Panc1 (cell line): ENCODE data around the gene SNRPA.

Experiments
- POLR2AphosphoS5 ChIP-seq: IDR thresholded peaks from 2 replicates; pipeline ENCODE4 v1.6.1; 2012; ENCODE audit warnings: mild to moderate bottlenecking, low read depth, low read length, moderate library complexity
- SIN3A ChIP-seq: IDR thresholded peaks from 2 replicates; pipeline ENCODE4 v1.6.1; 2012; ENCODE audit warnings: low read depth, mild to moderate bottlenecking, low read length, moderate library complexity, borderline replicate concordance; ENCODE audit not compliant: insufficient read depth
- TF ChIP-seq, protein P1 (sequence below): fragments of 450-650 bp; IDR thresholded peaks from 2 replicates; pipeline ENCODE4 v1.5.1; 2017; ENCODE audit warnings: mild to moderate bottlenecking
- TF ChIP-seq, protein P2 (sequence below), 2 experiments: IDR thresholded peaks; 2 replicates each; pipeline ENCODE4 v1.6.1; 2011 to 2012; ENCODE audit warnings: low read depth in 2 of 2, control low read depth in 1 of 2, low read length in 1 of 2, mild to moderate bottlenecking in 1 of 2, moderate library complexity in 1 of 2; ENCODE audit not compliant: insufficient read depth in 1 of 2

DNA sequence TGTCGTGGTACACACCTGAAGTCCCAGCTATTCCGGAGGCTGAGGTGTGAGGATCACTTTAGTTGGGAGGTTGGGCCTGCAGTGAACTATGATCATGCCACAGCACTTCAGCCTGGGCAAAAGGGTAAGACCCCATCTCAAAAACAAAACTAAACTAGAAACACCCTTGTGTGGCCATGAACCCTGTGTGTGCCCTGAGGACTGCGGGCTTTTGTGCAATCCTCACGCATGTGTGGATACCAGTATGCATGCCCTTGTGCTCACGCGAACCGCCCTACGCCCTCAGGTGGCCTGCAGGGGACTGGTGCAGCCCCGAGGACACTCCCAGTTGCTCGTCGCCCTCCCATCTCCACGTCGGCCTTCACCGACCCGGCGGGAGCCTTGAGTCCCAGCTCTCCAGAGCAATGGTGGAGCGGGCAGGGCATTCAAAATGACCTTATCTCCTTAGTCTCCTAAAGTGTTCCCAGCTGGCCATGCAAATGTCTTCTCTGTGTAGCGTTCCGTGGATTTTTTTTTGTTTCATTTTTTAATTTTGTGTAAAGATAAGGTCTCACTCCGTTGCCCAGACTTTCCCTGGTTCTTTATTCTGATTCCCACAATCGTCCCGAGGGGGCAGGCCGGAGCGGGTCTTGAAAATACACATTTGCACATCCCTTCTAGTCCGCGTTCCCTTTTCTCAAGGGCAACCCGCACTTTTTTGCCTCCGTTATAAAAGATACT lies 47.1 kb downstream of the SNRPA start:
- TF ChIP-seq, protein P1, sequence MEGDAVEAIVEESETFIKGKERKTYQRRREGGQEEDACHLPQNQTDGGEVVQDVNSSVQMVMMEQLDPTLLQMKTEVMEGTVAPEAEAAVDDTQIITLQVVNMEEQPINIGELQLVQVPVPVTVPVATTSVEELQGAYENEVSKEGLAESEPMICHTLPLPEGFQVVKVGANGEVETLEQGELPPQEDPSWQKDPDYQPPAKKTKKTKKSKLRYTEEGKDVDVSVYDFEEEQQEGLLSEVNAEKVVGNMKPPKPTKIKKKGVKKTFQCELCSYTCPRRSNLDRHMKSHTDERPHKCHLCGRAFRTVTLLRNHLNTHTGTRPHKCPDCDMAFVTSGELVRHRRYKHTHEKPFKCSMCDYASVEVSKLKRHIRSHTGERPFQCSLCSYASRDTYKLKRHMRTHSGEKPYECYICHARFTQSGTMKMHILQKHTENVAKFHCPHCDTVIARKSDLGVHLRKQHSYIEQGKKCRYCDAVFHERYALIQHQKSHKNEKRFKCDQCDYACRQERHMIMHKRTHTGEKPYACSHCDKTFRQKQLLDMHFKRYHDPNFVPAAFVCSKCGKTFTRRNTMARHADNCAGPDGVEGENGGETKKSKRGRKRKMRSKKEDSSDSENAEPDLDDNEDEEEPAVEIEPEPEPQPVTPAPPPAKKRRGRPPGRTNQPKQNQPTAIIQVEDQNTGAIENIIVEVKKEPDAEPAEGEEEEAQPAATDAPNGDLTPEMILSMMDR, result peak; percentile 65
- TF ChIP-seq, protein P2, sequence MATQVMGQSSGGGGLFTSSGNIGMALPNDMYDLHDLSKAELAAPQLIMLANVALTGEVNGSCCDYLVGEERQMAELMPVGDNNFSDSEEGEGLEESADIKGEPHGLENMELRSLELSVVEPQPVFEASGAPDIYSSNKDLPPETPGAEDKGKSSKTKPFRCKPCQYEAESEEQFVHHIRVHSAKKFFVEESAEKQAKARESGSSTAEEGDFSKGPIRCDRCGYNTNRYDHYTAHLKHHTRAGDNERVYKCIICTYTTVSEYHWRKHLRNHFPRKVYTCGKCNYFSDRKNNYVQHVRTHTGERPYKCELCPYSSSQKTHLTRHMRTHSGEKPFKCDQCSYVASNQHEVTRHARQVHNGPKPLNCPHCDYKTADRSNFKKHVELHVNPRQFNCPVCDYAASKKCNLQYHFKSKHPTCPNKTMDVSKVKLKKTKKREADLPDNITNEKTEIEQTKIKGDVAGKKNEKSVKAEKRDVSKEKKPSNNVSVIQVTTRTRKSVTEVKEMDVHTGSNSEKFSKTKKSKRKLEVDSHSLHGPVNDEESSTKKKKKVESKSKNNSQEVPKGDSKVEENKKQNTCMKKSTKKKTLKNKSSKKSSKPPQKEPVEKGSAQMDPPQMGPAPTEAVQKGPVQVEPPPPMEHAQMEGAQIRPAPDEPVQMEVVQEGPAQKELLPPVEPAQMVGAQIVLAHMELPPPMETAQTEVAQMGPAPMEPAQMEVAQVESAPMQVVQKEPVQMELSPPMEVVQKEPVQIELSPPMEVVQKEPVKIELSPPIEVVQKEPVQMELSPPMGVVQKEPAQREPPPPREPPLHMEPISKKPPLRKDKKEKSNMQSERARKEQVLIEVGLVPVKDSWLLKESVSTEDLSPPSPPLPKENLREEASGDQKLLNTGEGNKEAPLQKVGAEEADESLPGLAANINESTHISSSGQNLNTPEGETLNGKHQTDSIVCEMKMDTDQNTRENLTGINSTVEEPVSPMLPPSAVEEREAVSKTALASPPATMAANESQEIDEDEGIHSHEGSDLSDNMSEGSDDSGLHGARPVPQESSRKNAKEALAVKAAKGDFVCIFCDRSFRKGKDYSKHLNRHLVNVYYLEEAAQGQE (IDR thresholded peaks at IDR 0.05; ENCODE audit: insufficient read depth in 1 of 2, low read depth in 2 of 2, low read length in 1 of 2), result no peak
- TF ChIP-seq POLR2AphosphoS5 (no peak), SIN3A (no peak)
